IPS-20b (cell line): ENCODE measurements around the gene PRKG1.
"Not testable (repeated sequence)": the region's sequence is repeated elsewhere in the genome, so short reads cannot be mapped to it uniquely, and the experiment has no call there.

Experiments used
- H3K27ac ChIP-seq: one replicate; pipeline ENCODE4 v1.5.1; 2013; ENCODE audit warnings: low read length
- H3K27me3 ChIP-seq: 2 replicates; pipeline ENCODE4 v1.6.1; 2013; ENCODE audit warnings: mild to moderate bottlenecking, low read length, inconsistent platforms; ENCODE audit not compliant: insufficient read depth
- H3K36me3 ChIP-seq: 2 replicates; pipeline ENCODE4 v1.6.1; 2013; ENCODE audit warnings: low read depth, mild to moderate bottlenecking, inconsistent platforms, low read length, moderate library complexity; ENCODE audit not compliant: insufficient read depth
- H3K4me1 ChIP-seq: 2 replicates; pipeline ENCODE4 v1.6.1; 2013; ENCODE audit warnings: mild to moderate bottlenecking, control low read depth, inconsistent platforms, low read length, moderate library complexity; ENCODE audit not compliant: insufficient read depth
- H3K4me3 ChIP-seq: 2 replicates; pipeline ENCODE4 v1.5.1; 2013; ENCODE audit warnings: mild to moderate bottlenecking, low read length, inconsistent platforms
- H3K9ac ChIP-seq: 2 replicates; pipeline ENCODE4 v1.6.1; 2013; ENCODE audit warnings: low read depth, mild to moderate bottlenecking, inconsistent platforms, low read length, moderate library complexity
- H3K9me3 ChIP-seq: 2 replicates; pipeline ENCODE4 v1.6.1; 2013; ENCODE audit warnings: mild to moderate bottlenecking, low read depth, low read length, inconsistent platforms; ENCODE audit not compliant: insufficient read depth

The PRKG1 gene

DNA sequence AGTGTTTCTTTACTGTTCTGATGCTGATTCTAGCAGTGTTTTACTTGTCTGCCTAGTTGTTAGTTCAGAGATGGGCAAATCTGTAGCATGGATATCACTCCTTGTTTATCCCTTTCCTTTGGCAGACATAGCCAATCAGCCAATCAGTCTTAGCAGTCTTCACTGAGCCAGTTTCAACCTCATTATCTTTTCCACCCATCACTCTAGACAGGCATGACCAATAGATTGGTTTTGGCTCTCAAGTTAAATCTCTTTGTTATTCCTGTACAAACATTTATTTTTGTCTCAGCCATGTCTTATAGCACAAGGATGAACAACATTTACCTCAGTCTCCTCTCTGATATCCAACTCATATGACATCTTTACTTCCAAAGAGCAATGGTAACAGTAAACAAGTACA is 109.5 kb downstream of the PRKG1 start:
- Histone ChIP-seq H3K4me1 (no peaks in the 10 kb centered on the region), H3K9ac (no peak overlapping the region), H3K4me3 (no peak overlapping the region), H3K36me3 (no peaks in the 10 kb centered on the region), H3K27me3 (no peaks in the 10 kb centered on the region), H3K9me3 (no peaks in the 10 kb centered on the region), H3K27ac (no peak overlapping the region)

DNA sequence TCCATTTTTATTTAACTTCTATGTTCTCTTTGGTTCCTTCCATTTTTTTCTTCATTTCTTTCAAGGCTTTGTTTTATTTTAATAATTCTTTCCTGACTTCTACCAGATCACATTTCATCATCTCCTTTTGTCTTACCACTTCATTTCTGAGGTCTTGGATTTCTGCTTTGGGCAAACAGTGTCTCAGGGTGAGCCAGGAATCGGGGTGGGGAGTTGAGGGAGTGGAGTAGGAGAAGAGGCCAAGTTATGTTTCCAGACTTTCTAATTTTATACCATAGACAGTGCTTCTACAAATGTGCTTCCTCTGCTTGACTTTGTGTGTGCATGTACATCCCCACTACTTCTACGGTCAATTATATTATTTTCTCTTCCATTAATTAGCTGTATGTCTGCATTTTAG is 112.1 kb downstream of the PRKG1 start:
- Histone ChIP-seq H3K27ac (no peak overlapping the region), H3K9ac (no peak overlapping the region), H3K36me3 (no peaks in the 10 kb centered on the region), H3K9me3 (no peaks in the 10 kb centered on the region), H3K4me1 (no peaks in the 10 kb centered on the region), H3K4me3 (no peak overlapping the region), H3K27me3 (no peaks in the 10 kb centered on the region)

- Histone ChIP-seq H3K9ac (no peak overlapping the region), H3K9me3 (no peaks in the 10 kb centered on the region), H3K27ac (no peak overlapping the region), H3K36me3 (no peaks in the 10 kb centered on the region), H3K4me1 (no peaks in the 10 kb centered on the region), H3K27me3 (no peaks in the 10 kb centered on the region), H3K4me3 (no peak overlapping the region)
Measured at GRCh38 chr10:51188008-51188407, 113.7 kb downstream of the PRKG1 start.

GRCh38 chr10:51188866-51189265 is 114.6 kb downstream of the PRKG1 start:
- Histone ChIP-seq H3K9ac (no peak overlapping the region), H3K9me3 (no peaks in the 10 kb centered on the region), H3K4me1 (no peaks in the 10 kb centered on the region), H3K4me3 (no peak overlapping the region), H3K27ac (no peak overlapping the region), H3K36me3 (no peaks in the 10 kb centered on the region), H3K27me3 (no peaks in the 10 kb centered on the region)

DNA sequence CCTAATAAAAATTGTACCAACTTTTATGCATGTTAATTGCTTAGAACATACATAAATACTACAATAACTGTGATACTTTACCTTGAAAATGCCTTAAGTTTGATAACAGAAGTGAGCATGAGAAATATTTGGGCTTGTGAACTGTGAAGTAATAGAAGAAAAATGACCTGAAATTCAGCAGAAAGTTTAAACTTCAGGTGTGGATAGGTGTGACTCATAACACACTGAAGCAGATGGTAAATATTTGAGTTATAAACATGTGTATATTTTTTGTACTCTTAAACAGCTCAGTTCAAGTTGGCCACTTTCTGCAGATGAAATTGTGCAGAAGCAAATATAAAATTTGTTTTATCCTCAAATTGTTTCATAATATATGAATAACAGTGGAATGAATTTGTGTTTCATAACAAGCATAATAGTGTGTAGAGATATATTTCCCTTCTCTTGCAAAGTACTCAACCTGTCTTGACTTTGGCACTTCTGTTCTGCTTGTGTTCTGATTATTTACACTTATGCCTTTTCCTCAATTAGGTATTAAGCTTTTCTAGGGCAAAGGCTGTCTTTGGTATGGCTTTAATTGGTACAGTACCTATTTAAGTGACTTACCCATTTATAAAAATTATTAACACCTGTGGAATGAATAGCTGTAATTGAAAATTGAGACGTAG is 122.4 kb downstream of the PRKG1 start:
- H3K4me3 ChIP-seq, result no peak overlapping the region
- H3K9ac ChIP-seq, result no peak overlapping the region
- no peaks in the 10 kb centered on the region for H3K27me3 ChIP-seq
- no peak overlapping the region for H3K27ac ChIP-seq
- no peaks in the 10 kb centered on the region for H3K4me1 ChIP-seq
- H3K36me3 ChIP-seq, result no peaks in the 10 kb centered on the region
- H3K9me3 ChIP-seq, result no peaks in the 10 kb centered on the region

- H3K36me3 ChIP-seq, result no peaks in the 10 kb centered on the region
- no peak overlapping the region for H3K9ac ChIP-seq
- H3K27ac ChIP-seq, result no peak overlapping the region
- H3K27me3 ChIP-seq, result no peaks in the 10 kb centered on the region
- no peak overlapping the region for H3K4me3 ChIP-seq
- H3K4me1 ChIP-seq, result peaks cover 6% of the 10 kb centered on the region; the same call in 1 of the 2 replicates
- H3K9me3 ChIP-seq, result no peaks in the 10 kb centered on the region
Measured at GRCh38 chr10:51198170-51198569, 123.9 kb downstream of the PRKG1 start.

DNA sequence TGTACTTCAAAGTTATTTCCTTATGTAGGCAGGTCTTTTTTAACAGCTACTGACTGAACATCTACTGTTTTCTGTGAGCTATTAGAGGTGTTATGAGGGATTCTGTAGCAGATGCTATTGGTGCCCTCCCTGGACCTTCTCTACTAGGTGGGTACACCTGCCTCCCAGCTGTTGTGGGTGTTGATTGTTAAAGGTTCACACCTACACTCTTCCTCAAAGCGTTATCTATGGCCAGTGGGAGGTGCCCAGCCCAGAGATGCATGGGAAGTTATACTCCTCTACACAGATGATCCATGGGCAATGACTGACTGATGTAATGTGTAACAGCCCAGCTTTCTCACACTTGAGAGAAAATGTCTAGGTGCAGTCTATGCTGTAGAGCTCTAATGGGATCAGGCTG is 127.7 kb downstream of the PRKG1 start:
- Histone ChIP-seq H3K36me3 (no peaks in the 10 kb centered on the region), H3K27me3 (no peaks in the 10 kb centered on the region), H3K27ac (no peak overlapping the region), H3K9ac (no peak overlapping the region), H3K4me1 (peaks cover 22% of the 10 kb centered on the region; the same call in 1 of the 2 replicates), H3K9me3 (no peaks in the 10 kb centered on the region), H3K4me3 (no peak overlapping the region)

GRCh38 chr10:51203359-51203758 is 129.1 kb downstream of the PRKG1 start:
- Histone ChIP-seq H3K36me3 (no peaks in the 10 kb centered on the region), H3K4me1 (peaks cover 22% of the 10 kb centered on the region; the same call in 1 of the 2 replicates), H3K27me3 (no peaks in the 10 kb centered on the region), H3K4me3 (peak overlapping the region; percentile 28; the same call in 1 of the 2 replicates), H3K9ac (peak overlapping the region; percentile 39; the same call in 1 of the 2 replicates), H3K27ac (peak overlapping the region; percentile 18), H3K9me3 (no peaks in the 10 kb centered on the region)

- Histone ChIP-seq H3K36me3 (no peaks in the 10 kb centered on the region), H3K9me3 (no peaks in the 10 kb centered on the region), H3K4me1 (peaks cover 22% of the 10 kb centered on the region; the same call in 1 of the 2 replicates), H3K27me3 (no peaks in the 10 kb centered on the region), H3K27ac (peak overlapping the region; percentile 76), H3K9ac (peak overlapping the region; percentile 39; the same call in 1 of the 2 replicates), H3K4me3 (peak overlapping the region; percentile 28; the same call in 1 of the 2 replicates)
Measured at GRCh38 chr10:51204066-51204465, 129.8 kb downstream of the PRKG1 start.

GRCh38 chr10:51204701-51205100 is 130.4 kb downstream of the PRKG1 start:
- peak overlapping the region; percentile 28; the same call in 1 of the 2 replicates for H3K4me3 ChIP-seq
- no peaks in the 10 kb centered on the region for H3K9me3 ChIP-seq
- H3K27me3 ChIP-seq, result no peaks in the 10 kb centered on the region
- peaks cover 22% of the 10 kb centered on the region; the same call in 1 of the 2 replicates for H3K4me1 ChIP-seq
- H3K36me3 ChIP-seq, result no peaks in the 10 kb centered on the region
- H3K27ac ChIP-seq, result peak overlapping the region; percentile 76
- peak overlapping the region; percentile 39; the same call in 1 of the 2 replicates for H3K9ac ChIP-seq

- Histone ChIP-seq H3K9me3 (no peaks in the 10 kb centered on the region), H3K4me1 (peaks cover 22% of the 10 kb centered on the region; the same call in 1 of the 2 replicates), H3K4me3 (no peak overlapping the region), H3K27me3 (no peaks in the 10 kb centered on the region), H3K36me3 (no peaks in the 10 kb centered on the region), H3K9ac (no peak overlapping the region), H3K27ac (no peak overlapping the region)
Measured at GRCh38 chr10:51206500-51206899, 132.2 kb downstream of the PRKG1 start.

DNA sequence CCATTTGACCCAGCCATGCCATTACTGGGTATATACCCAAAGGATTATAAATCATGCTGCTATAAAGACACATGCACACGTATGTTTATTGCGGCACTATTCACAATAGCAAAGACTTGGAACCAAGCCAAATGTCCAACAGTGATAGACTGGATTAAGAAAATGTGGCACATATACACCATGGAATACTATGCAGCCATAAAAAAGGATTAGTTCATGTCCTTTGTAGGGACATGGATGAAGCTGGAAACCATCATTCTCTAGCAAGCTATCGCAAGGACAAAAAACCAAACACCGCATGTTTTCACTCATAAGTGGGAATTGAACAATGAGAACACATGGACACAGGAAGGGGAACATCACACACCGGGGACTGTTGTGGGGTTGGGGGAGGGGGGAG is 138.7 kb downstream of the PRKG1 start:
- H3K9ac ChIP-seq, H3K27ac ChIP-seq, H3K9me3 ChIP-seq, H3K36me3 ChIP-seq, H3K27me3 ChIP-seq, H3K4me3 ChIP-seq: not testable (repeated sequence)
- H3K4me1 ChIP-seq, result peaks cover 13% of the 10 kb centered on the region; the same call in 1 of the 2 replicates
